ENCODE results near the gene RHBDD2.
"Not testable (repeated sequence)": the region's sequence is repeated elsewhere in the genome, so short reads cannot be mapped to it uniquely, and the experiment has no call there.

RHBDD2 gene

DNA sequence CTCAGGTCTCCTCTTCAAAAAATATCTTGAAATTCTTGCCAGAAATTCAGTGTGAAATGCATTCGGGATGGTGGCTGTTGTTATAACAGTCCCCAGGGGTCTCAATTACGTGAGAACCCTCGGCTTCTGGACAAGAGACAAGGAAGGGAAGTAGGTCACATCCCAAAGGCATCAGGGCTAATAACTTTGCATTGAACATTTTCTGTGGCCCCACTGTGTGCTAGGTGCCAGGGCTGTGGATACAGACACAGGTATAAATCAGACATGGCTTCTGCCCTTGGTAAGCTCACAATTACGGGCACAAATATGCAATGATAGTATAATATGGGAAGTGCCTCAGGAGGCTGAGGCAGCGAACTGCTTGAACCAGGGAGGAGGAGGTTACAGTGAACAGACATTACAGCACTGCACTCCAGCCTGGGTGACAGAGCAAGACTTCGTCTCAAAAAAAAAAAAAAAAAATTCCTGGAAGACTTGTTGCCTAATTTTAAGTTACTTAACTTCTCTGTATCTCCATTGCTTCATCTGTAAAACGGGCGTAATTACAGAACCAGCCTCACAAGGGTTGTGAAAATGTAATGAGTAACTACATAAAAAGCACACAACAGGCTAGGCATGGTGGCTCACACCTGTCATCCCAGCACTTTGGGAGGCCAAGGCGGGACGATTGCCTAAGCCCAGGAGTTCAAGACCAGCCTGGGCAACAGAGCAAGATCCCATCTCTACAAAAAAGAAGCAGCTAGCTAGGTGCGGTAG lies 2.5 kb upstream of the RHBDD2 start:
- H3K4me3 ChIP-seq (ENCODE audit: low read depth, low read length), result no peak overlapping the region
- TF ChIP-seq CTCF (IDR thresholded peaks at IDR 0.05; ENCODE audit: control insufficient read depth, extremely low read depth, insufficient read depth), result no peak
- no peak for DNase-seq (ENCODE audit: low read depth)

GRCh38 chr7:75878312-75878768 lies 494 bp upstream of the RHBDD2 start:
- peak overlapping the region; percentile 42 for H3K4me3 ChIP-seq (ENCODE audit: low read depth, low read length)
- no peak for DNase-seq (ENCODE audit: low read depth)
- no peak for TF ChIP-seq CTCF (IDR thresholded peaks at IDR 0.05; ENCODE audit: control insufficient read depth, extremely low read depth, insufficient read depth)

- TF ChIP-seq CTCF (IDR thresholded peaks at IDR 0.05; ENCODE audit: control insufficient read depth, extremely low read depth, insufficient read depth), result no peak
These were observed 944 bp downstream of the RHBDD2 start for GRCh38 chr7:75879771-75880184.

GRCh38 chr7:75880242-75880641 lies 1.4 kb downstream of the RHBDD2 start:
- no peak for DNase-seq (ENCODE audit: low read depth)
- H3K4me3 ChIP-seq (ENCODE audit: low read depth, low read length), result peak overlapping the region; percentile 98
- no peak for TF ChIP-seq CTCF (IDR thresholded peaks at IDR 0.05; ENCODE audit: control insufficient read depth, extremely low read depth, insufficient read depth)

More at GRCh38 chr7:75879771-75880184, 944 bp downstream of the RHBDD2 start:
- peak overlapping the region; percentile 98 for H3K4me3 ChIP-seq (ENCODE audit: low read depth, low read length)
- peak; percentile 61 for DNase-seq (ENCODE audit: low read depth)

GRCh38 chr7:75881436-75882095 lies 2.7 kb downstream of the RHBDD2 start:
- no peak for TF ChIP-seq CTCF (IDR thresholded peaks at IDR 0.05; ENCODE audit: control insufficient read depth, extremely low read depth, insufficient read depth)
- no peak for DNase-seq (ENCODE audit: low read depth)
- no peak overlapping the region for H3K4me3 ChIP-seq (ENCODE audit: low read depth, low read length)

- not testable (repeated sequence) for H3K4me3 ChIP-seq (ENCODE audit: low read depth, low read length); DNase-seq (ENCODE audit: low read depth)
These were observed 4.5 kb downstream of the RHBDD2 start for GRCh38 chr7:75883265-75883824.

- no peak overlapping the region for H3K4me3 ChIP-seq (ENCODE audit: low read depth, low read length)
- no peak for TF ChIP-seq CTCF (IDR thresholded peaks at IDR 0.05; ENCODE audit: control insufficient read depth, extremely low read depth, insufficient read depth)
- no peak for DNase-seq (ENCODE audit: low read depth)
These were observed 5.6 kb downstream of the RHBDD2 start for GRCh38 chr7:75884476-75884875.

Measured in LNCaP clone FGC (cell line).